ENCODE data around the gene NFATC1. TPM values are rescaled to one million over a fixed set of nuclear protein-coding genes. Genes with fewer than 3 reads are reported as not detected.

The NFATC1 gene
- total RNA-seq, 2 donors from 2014 or later: 20.3 to 79.3 TPM

DNA sequence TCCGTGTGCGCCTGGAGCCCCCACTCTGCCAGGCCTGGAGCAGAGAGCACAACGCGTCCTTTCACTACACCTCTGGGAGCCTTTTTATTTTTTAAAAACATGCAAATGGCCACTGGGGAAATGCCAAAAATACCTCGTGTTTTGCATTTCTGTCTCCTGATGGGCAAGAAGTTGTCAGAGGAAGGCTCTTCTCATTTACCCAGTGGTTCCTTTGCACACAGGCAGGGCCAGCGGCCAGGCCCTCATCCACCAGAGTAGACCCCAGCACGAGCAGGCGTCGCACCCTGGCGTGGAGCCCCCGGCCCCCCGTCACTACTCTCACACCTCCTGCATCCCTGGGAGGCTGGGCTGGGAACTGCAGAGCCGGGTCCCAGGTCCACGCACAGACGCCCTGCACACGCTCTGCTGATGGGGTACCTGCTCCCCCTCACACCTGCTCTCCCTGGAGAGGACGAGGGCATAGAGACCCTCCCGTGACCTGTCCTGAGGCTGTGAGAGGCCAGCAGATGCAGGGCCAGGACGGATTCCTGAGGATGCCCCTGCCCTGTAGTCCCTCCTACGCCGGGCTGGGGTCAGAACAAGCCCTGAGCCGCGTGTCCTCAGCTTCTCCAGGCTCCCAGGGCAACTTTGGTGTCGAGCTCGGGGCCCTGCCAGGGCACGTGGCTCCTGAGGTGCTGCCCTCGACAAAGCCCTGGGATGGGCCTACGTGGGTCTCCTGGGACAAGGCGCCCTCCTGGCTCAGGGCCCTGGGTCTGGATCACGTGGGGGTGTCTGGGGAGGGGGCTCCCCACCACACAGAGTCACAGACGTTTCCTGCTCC is 65.0 kb downstream of the NFATC1 start:
- Mint-ChIP-seq H3K4me1 (no peaks in the 10 kb centered on the region), H3K27me3 (no peaks in the 10 kb centered on the region)

DNA sequence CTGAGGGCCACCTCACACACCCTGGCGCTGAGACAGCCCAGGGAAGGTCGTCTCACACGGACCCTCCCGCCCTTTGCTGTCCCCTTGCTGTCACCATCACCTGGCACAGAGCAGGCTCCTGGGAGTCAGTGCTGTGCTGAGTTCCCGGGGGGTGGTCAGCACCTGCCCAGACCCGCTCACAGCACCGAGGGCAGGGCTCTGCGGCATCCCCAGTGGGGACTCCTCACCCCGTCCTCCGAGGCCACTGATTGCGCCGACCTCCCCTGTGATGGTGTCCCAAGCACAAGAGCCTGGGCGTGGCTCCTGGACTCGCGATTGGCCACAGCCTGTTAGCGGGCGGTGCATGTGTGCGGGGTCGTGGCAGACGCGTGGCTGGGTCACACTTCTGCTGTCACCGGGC is 65.9 kb downstream of the NFATC1 start:
- no peaks in the 10 kb centered on the region for H3K27me3 Mint-ChIP-seq
- no peaks in the 10 kb centered on the region for H3K9me3 Mint-ChIP-seq
- ATAC-seq (replicated peaks): no peak
- H3K4me1 Mint-ChIP-seq: no peaks in the 10 kb centered on the region
- H3K4me3 Mint-ChIP-seq: no peak overlapping the region
- no peak overlapping the region for H3K27ac Mint-ChIP-seq
- peaks cover 78% of the 10 kb centered on the region for H3K36me3 Mint-ChIP-seq (ENCODE audit: low read depth)

More for the DNA sequence above, 65.0 kb downstream of the NFATC1 start:
- Mint-ChIP-seq H3K36me3 (ENCODE audit: low read depth) (peaks cover 75% of the 10 kb centered on the region), H3K27ac (no peak overlapping the region), H3K4me3 (no peak overlapping the region), H3K9me3 (no peaks in the 10 kb centered on the region)
- ATAC-seq (replicated peaks): no peak

DNA sequence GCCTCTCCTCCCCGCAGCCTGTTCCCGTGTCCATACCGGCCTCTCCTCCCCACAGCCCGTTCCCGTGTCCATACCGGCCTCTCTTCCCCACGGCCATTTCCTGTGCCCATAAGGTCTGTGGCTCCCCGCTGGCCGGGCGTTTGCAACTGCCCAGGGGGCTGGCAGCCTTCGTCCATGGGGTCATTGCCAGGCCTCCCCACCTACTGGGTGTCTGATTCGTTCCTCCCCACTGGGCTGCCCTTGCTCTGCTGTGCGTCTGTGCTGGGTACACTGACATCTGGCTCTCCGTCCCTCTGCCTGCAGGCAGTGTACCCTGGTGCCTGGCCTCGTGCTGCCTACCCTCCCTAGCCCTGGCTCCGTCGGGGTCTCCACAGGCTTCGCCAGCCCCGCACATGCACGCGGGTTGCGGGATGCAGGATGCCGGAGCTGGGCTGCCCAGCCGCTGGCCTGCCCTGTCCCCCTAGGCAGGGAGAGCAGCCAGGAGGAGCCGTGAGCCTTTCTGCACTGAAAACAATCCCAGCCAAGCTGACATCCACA is 67.8 kb downstream of the NFATC1 start:
- Mint-ChIP-seq H3K36me3 (ENCODE audit: low read depth) (peaks cover 80% of the 10 kb centered on the region), H3K9me3 (no peaks in the 10 kb centered on the region), H3K4me3 (no peak overlapping the region), H3K27ac (no peak overlapping the region), H3K27me3 (no peaks in the 10 kb centered on the region), H3K4me1 (no peaks in the 10 kb centered on the region)
- ATAC-seq (replicated peaks): no peak

- peaks cover 83% of the 10 kb centered on the region for H3K36me3 Mint-ChIP-seq (ENCODE audit: low read depth)
- no peak overlapping the region for H3K4me3 Mint-ChIP-seq
- H3K4me1 Mint-ChIP-seq: no peaks in the 10 kb centered on the region
- no peaks in the 10 kb centered on the region for H3K27me3 Mint-ChIP-seq
- H3K9me3 Mint-ChIP-seq: no peaks in the 10 kb centered on the region
- no peak for ATAC-seq (replicated peaks)
- peak overlapping the region; percentile 46 for H3K27ac Mint-ChIP-seq
Observed at GRCh38 chr18:79465392-79465991, 69.8 kb downstream of the NFATC1 start.

- no peaks in the 10 kb centered on the region for H3K4me1 Mint-ChIP-seq
- H3K36me3 Mint-ChIP-seq (ENCODE audit: low read depth): peaks cover 87% of the 10 kb centered on the region
- no peak for ATAC-seq (replicated peaks)
- no peak overlapping the region for H3K27ac Mint-ChIP-seq
- H3K27me3 Mint-ChIP-seq: no peaks in the 10 kb centered on the region
- H3K4me3 Mint-ChIP-seq: no peak overlapping the region
- no peaks in the 10 kb centered on the region for H3K9me3 Mint-ChIP-seq
Observed at GRCh38 chr18:79466591-79466990, 70.9 kb downstream of the NFATC1 start.

GRCh38 chr18:79467126-79467525 is 71.4 kb downstream of the NFATC1 start:
- Mint-ChIP-seq H3K27ac (no peak overlapping the region), H3K27me3 (no peaks in the 10 kb centered on the region), H3K9me3 (no peaks in the 10 kb centered on the region), H3K4me3 (no peak overlapping the region), H3K36me3 (ENCODE audit: low read depth) (peaks cover 87% of the 10 kb centered on the region), H3K4me1 (no peaks in the 10 kb centered on the region)
- no peak for ATAC-seq (replicated peaks)

- no peak for ATAC-seq (replicated peaks)
- Mint-ChIP-seq H3K27me3 (no peaks in the 10 kb centered on the region), H3K36me3 (ENCODE audit: low read depth) (peaks cover 92% of the 10 kb centered on the region), H3K4me1 (no peaks in the 10 kb centered on the region), H3K27ac (no peak overlapping the region), H3K9me3 (no peaks in the 10 kb centered on the region), H3K4me3 (no peak overlapping the region)
Observed at GRCh38 chr18:79468119-79468789, 72.5 kb downstream of the NFATC1 start.

- Mint-ChIP-seq H3K27ac (no peak overlapping the region), H3K27me3 (no peaks in the 10 kb centered on the region), H3K4me3 (no peak overlapping the region), H3K36me3 (ENCODE audit: low read depth) (peaks cover 85% of the 10 kb centered on the region), H3K9me3 (no peaks in the 10 kb centered on the region), H3K4me1 (no peaks in the 10 kb centered on the region)
- ATAC-seq (replicated peaks): no peak
Observed at GRCh38 chr18:79469309-79469708, 73.6 kb downstream of the NFATC1 start.

GRCh38 chr18:79469751-79470505 is 74.2 kb downstream of the NFATC1 start:
- Mint-ChIP-seq H3K27me3 (no peaks in the 10 kb centered on the region), H3K27ac (no peak overlapping the region), H3K9me3 (no peaks in the 10 kb centered on the region), H3K36me3 (ENCODE audit: low read depth) (peaks cover 81% of the 10 kb centered on the region), H3K4me3 (no peak overlapping the region), H3K4me1 (no peaks in the 10 kb centered on the region)
- ATAC-seq (replicated peaks): no peak

GRCh38 chr18:79470547-79470946 is 74.8 kb downstream of the NFATC1 start:
- no peak overlapping the region for H3K27ac Mint-ChIP-seq
- peaks cover 75% of the 10 kb centered on the region for H3K36me3 Mint-ChIP-seq (ENCODE audit: low read depth)
- ATAC-seq (replicated peaks): no peak
- H3K4me1 Mint-ChIP-seq: no peaks in the 10 kb centered on the region
- H3K27me3 Mint-ChIP-seq: no peaks in the 10 kb centered on the region
- no peak overlapping the region for H3K4me3 Mint-ChIP-seq
- no peaks in the 10 kb centered on the region for H3K9me3 Mint-ChIP-seq

DNA sequence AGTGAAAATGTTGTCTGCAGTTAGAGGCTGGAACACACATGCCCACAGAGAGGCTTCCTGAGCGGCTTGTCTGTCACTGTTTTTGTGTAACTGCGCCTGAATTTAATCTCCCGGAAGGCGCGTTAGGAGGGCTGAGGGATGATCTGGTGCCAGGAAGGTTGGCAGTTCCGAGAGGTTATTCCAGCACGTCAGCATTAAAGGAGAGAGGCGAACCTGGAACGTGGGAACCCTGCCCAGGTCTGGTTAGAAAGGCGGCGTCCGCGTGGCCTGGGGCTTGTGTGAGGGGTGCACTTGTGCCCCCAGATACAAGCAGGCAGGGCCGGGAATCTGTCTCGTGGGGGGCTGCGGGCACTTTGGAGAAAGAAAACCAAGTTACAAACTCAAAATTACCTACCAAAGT is 75.3 kb downstream of the NFATC1 start:
- Mint-ChIP-seq H3K4me1 (no peaks in the 10 kb centered on the region), H3K27me3 (no peaks in the 10 kb centered on the region), H3K27ac (no peak overlapping the region), H3K4me3 (no peak overlapping the region), H3K36me3 (ENCODE audit: low read depth) (peaks cover 70% of the 10 kb centered on the region), H3K9me3 (no peaks in the 10 kb centered on the region)
- ATAC-seq (replicated peaks): no peak

DNA sequence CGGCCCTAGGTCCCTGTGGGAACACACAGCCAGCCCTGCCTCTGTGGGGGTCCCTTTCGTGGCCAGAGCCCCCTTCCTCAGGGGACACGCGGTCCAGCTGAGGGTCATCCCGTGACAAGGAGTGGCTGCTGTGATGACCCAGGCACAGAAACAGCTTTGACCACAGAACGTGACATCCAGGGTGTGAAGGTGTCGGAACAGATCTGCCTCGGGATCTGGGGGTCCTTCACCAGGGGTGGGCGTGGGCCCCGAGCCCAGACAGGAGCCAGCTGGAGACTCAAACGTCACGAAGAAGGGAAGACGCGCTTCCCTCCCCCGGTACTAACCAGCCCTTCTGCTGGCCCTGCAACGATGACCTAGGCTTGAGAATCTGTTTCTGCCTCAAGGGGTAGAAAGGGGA is 75.9 kb downstream of the NFATC1 start:
- Mint-ChIP-seq H3K4me3 (no peak overlapping the region), H3K27ac (no peak overlapping the region), H3K4me1 (no peaks in the 10 kb centered on the region), H3K9me3 (no peaks in the 10 kb centered on the region), H3K27me3 (no peaks in the 10 kb centered on the region), H3K36me3 (ENCODE audit: low read depth) (peaks cover 68% of the 10 kb centered on the region)
- ATAC-seq (replicated peaks): no peak

DNA sequence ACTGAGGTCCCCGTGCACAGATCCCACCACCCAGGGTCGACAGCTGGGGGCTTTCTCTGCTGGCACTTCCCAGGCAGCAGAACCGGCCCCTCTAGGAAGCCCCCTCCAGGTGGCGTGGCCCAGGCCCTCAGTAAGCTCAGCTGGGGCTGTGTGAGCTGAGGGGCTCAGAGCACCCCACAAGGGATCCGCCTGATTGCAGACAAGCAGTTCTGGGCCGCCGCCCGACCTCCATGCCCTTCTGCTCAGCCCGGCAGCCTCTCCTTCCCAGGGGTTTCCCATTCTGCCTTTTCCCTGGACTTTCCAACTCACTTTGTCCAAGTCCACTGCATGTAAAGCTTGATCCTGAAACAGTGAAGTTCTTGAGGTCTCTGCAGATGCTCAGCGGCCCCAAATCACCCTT is 76.4 kb downstream of the NFATC1 start:
- Mint-ChIP-seq H3K27ac (no peak overlapping the region), H3K4me1 (peaks cover 2% of the 10 kb centered on the region), H3K4me3 (no peak overlapping the region), H3K27me3 (no peaks in the 10 kb centered on the region), H3K9me3 (no peaks in the 10 kb centered on the region), H3K36me3 (ENCODE audit: low read depth) (peaks cover 68% of the 10 kb centered on the region)
- peak; percentile 19 for ATAC-seq (replicated peaks)

DNA sequence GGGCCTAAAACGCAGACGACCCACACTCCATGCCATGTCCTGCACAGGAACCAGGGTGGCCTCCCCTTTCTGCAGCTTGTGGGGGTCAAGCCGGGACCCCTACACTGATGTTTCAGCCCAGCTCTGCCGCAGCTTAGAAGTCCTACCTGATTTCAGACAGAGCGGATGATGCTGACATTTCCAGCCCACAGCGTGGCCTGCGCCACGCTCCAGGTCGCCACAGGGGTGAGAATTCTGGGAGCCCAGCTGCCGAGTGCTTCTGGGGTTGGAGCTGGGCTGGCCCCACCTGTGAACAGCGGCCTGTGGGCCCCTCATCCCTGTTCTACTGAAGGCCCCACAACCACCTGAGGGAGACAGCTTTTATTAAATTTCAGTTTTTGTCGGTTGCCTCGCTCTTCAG is 77.2 kb downstream of the NFATC1 start:
- no peak overlapping the region for H3K4me3 Mint-ChIP-seq
- H3K9me3 Mint-ChIP-seq: no peaks in the 10 kb centered on the region
- H3K27me3 Mint-ChIP-seq: no peaks in the 10 kb centered on the region
- peaks cover 3% of the 10 kb centered on the region for H3K4me1 Mint-ChIP-seq
- peaks cover 63% of the 10 kb centered on the region for H3K36me3 Mint-ChIP-seq (ENCODE audit: low read depth)
- H3K27ac Mint-ChIP-seq: no peak overlapping the region
- ATAC-seq (replicated peaks): no peak

All from activated T-helper 17 cell treated with anti-CD3 and anti-CD28 coated beads, Interleukin-2, amount 50 U/mL, for 72 hours (primary cell).